C1 segment of cervical spinal cord (tissue), 14 donors: ENCODE results near the gene LEO1.

Source experiments
- DNase-seq, 14 donors: peaks; one replicate each; lab custom pipeline; 2025; lab: John Stamatoyannopoulos, UW

Gene LEO1

DNA sequence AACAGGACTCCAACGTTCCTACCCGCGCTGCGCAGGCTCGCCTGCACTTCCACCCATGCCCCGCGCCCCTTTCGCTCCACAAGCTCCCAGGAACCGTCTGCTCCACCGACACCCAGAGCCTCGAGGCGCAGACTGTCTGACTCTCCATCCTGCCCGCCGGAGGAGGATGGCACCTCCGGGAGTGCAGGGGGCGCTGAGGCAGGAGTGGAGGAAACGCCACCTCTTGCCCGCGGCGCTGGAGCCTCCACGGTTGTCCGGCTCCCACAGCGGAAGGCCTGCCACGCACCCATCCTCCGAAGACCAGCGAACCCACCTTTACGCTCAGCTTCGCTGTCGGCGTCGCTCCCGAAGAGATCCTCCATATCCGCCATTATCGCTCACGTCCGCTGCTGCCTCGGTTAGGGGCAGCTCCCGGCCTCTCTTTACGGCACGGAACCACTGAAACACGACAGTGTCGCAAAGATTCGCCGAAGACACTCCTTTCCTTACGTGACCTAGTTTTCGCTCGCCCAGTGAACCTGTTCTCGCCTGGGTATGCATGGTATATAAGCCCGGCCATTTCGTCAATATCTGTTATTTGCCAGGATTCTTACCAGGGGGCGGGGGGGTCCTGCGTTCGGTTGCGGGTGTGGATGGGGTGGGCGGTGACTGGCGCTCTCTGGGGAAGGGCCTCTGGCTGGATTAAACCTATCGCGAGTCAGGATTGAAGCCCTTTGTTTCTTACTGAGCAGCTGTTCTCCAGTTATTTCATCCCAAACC is at the start of gene LEO1:
Gene LEO1, minus strand, starts transcription at position 404 of the 759 bp plus-strand sequence. Its CDS starts 33 bp downstream, at position 371.
- DNase-seq, result peak; percentile 28 to 91 (median 84)

GRCh38 chr15:52021128-52021671 is 49.6 kb upstream of the LEO1 start:
- DNase-seq, result peak in 2 of 14 donors; percentile 5 to 7

- peak in 1 of 14 donors; percentile 73 for DNase-seq
These were observed 48.9 kb upstream of the LEO1 start for GRCh38 chr15:52020221-52021085.

GRCh38 chr15:52019394-52020220 is 48.0 kb upstream of the LEO1 start:
- peak; percentile 11 to 94 (median 83) for DNase-seq

DNA sequence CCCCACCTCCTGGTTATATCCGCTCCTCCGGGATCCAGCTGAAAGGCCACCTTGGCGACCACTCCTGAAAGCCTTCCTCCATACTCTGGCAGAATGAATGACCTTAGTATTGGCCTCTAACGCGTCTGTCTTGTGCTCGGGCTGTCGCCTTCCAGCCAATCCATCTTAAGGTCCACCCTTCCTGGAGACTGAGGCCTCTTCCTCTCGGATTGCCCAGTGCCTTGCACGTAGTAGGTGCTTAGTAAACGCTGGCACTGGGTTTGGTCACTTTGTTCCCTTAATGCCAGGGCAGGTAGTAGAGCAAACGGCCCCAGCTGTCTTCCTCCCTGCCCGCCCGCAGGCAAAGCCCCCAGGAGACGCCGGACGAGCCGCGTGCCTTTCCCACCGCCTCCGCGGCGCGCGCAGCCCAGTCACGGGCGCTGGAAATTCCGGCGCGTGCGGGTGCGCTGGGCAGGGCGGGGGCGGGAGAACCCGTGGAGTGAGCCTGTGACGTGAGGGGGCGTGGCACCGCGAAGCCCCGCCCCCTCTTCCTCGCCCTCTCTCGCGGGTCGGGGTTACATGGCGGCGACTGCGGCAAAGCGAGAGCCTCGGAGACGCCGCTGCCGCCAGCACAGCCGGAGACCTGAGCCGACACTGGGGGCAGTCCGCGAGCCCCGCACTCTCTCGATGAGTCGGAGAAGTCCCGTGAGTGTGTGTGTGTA is 47.3 kb upstream of the LEO1 start, which contains the start of gene MAPK6:
Gene MAPK6, plus strand, starts transcription at position 527 of the 701 bp plus-strand sequence. CDS start 27,242 bp downstream, outside the sequence.
- DNase-seq, result peak; percentile 21 to 94 (median 86)

GRCh38 chr15:52018244-52018643 is 46.7 kb upstream of the LEO1 start:
- no peak for DNase-seq

DNA sequence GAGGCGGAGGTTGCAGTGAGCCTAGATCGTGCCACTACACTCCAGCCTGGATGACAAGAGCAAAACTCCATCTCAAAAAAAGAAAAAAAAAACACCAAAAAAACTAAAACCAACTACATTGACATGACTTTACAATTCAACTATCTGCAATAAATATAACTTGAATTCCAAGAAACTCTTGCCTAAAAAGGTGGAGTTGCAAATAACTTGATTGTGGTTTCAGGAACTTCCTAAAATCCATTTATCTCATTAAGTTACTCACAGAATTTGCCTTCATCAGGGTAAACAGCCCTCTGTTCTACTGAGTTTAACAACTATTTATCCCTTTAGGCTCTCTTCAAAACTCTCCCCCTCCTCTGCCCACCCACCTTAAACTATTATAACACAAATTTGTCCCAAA is 44.7 kb upstream of the LEO1 start:
- no peak for DNase-seq

GRCh38 chr15:52014616-52015015 is 43.0 kb upstream of the LEO1 start:
- no peak for DNase-seq

DNA sequence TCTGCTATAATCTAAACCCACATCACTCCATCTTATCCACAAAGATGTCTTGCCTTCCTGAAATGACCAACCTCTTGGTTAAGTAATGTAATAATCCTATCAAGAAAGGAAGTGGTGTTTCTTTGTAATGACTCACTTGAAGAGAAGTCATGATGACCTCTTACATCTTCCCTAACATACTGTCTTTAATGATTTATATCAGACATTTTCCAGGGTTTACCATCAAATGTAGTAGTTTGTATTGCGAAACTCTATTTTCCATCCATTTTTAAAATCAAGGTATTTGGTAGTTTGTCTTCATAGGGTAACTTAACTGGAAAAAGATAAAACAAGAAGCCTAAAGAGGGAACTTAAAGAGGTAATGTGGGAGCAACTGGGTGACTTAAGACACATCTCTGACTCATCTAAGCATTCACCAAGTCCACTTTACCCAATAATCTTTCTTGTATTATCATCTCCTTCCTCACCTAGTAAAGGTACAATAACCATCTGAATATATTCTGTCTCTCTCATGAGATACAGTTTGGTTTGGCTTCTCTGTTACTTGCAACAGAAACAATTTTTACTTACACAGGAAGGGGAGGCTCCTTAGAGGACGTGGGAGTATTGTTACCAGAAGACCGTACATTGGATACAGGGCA is 41.7 kb upstream of the LEO1 start:
- no peak for DNase-seq

DNA sequence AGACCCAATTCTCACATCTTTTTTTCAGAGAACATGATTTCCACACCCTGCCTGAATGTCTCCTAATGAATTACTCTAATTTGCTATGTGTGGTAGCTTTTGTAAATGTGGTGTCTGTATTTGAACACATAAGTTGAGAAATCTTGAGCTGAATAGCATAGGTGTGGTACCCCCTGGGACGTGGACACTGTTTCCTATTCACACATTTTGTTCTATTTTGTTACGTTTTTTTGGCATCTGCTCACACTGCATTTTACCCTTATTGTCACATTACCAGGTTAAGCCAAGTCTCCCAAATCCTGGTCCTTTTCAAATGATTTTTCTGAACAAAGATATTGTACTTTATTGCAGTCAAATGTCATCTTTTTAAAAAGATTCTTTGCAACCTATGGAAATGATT is 40.6 kb upstream of the LEO1 start:
- DNase-seq, result no peak

DNA sequence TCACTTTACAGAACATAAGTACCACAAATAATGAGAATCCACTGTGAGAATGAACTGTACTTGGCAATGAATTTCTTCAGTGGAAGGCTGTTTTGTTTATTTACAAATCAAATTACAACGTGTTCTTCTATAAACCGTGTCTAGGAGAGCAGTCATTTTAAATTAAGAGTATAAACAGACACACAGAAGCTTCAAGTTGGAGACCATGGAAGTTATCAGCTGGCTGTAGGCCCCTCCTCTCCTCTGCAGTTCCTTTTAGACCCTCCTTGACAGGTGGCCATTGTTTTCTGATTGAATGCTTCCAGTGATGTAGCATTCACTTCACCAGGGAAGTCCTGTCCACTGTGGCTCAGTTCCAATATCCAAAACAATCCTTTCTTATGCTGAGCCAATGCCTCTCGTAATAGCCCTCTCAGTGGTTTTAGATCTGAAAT is 40.1 kb upstream of the LEO1 start:
- DNase-seq, result peak in 8 of 14 donors; percentile 4 to 81 (median 10)

- DNase-seq, result no peak
These were observed 39.3 kb upstream of the LEO1 start for GRCh38 chr15:52010633-52011595.

- no peak for DNase-seq
These were observed 37.3 kb upstream of the LEO1 start for GRCh38 chr15:52008698-52009434.

DNA sequence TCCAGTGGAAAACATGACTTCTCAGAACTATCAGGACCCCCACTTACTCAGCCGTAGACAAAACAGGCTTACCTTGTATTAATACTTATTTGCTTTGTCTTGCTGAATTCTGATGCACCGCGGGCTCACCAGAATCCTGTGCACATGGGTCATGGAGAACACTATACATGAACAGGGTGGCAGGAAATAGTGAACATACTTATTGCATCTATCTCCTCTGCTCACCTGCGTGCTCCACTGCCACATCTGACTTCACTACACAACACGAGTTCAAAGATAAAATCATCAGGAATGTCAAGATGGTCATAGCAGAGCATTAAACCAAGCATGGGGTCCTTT is 36.8 kb upstream of the LEO1 start:
- no peak for DNase-seq

- DNase-seq, result no peak
These were observed 35.2 kb upstream of the LEO1 start for GRCh38 chr15:52006702-52007340.

- DNase-seq, result no peak
These were observed 34.4 kb upstream of the LEO1 start for GRCh38 chr15:52005748-52006701.

GRCh38 chr15:52004806-52005205 is 33.2 kb upstream of the LEO1 start:
- no peak for DNase-seq
